Loucy (cell line): ENCODE measurements around the gene SAMD8.

Experiments
- H2AFZ ChIP-seq: fragments of 200-600 bp; sonication (generic); 2 replicates; pipeline ENCODE4 v1.6.0; 2016; ENCODE audit warnings: antibody characterized with exemption, mild to moderate bottlenecking, low read length, moderate library complexity
- H3F3A ChIP-seq: fragments of 200-600 bp; 2 replicates; pipeline ENCODE4 v1.6.0; 2016; ENCODE audit warnings: antibody characterized with exemption, low read depth, mild to moderate bottlenecking
- H3K27me3 ChIP-seq: fragments of 200-600 bp; sonication (generic); 2 replicates; pipeline ENCODE4 v1.6.1; 2014; ENCODE audit warnings: low read length, mild to moderate bottlenecking; ENCODE audit not compliant: insufficient read depth, poor library complexity, severe bottlenecking
- H3K36me3 ChIP-seq: fragments of 200-600 bp; sonication (generic); 2 replicates; pipeline ENCODE4 v1.6.1; 2016; ENCODE audit warnings: low read length; ENCODE audit not compliant: insufficient read depth
- H3K4me1 ChIP-seq: fragments of 200-600 bp; sonication (generic); 2 replicates; pipeline ENCODE4 v1.5.1; 2014; ENCODE audit warnings: low read length, mild to moderate bottlenecking; ENCODE audit not compliant: insufficient read depth, poor library complexity, severe bottlenecking
- H3K4me2 ChIP-seq: fragments of 200-600 bp; sonication (generic); 2 replicates; pipeline ENCODE4 v1.6.0; 2014; ENCODE audit warnings: antibody characterized with exemption, low read length, low read depth, mild to moderate bottlenecking; ENCODE audit not compliant: poor library complexity, severe bottlenecking
- H3K4me3 ChIP-seq: fragments of 200-600 bp; sonication (generic); 2 replicates; pipeline ENCODE4 v1.5.1; 2014; ENCODE audit warnings: low read length, mild to moderate bottlenecking, mixed read lengths; ENCODE audit not compliant: poor library complexity, severe bottlenecking
- H3K79me2 ChIP-seq: fragments of 200-600 bp; sonication (generic); 2 replicates; pipeline ENCODE4 v1.6.1; 2014; ENCODE audit warnings: low read length; ENCODE audit not compliant: insufficient read depth
- H3K9ac ChIP-seq: fragments of 200-600 bp; sonication (generic); 2 replicates; pipeline ENCODE4 v1.6.0; 2014; ENCODE audit warnings: mild to moderate bottlenecking, low read depth, low read length, moderate library complexity; ENCODE audit not compliant: poor library complexity, severe bottlenecking
- H3K9me2 ChIP-seq: fragments of 200-600 bp; sonication (generic); replicated peaks from 2 replicates; pipeline ENCODE4 v1.6.1; 2016; ENCODE audit warnings: low read depth, low read length, mixed read lengths
- H3K9me3 ChIP-seq: fragments of 200-600 bp; sonication (generic); 2 replicates; pipeline ENCODE4 v1.6.1; 2014; ENCODE audit warnings: mild to moderate bottlenecking, antibody characterized with exemption, low read length, low read depth; ENCODE audit not compliant: insufficient read depth
- H4K20me1 ChIP-seq: fragments of 200-600 bp; sonication (generic); 2 replicates; pipeline ENCODE4 v1.6.0; 2014; ENCODE audit warnings: antibody characterized with exemption, low read length, mild to moderate bottlenecking; ENCODE audit not compliant: insufficient read depth, poor library complexity, severe bottlenecking
- CTCF ChIP-seq: fragments of 200-600 bp; sonication (generic); conservative IDR thresholded peaks from 2 replicates; pipeline ENCODE4 v1.5.1; 2014; ENCODE audit warnings: mild to moderate bottlenecking, antibody characterized with exemption, low read length
- EZH2phosphoT487 ChIP-seq: fragments of 200-600 bp; IDR thresholded peaks from 2 replicates; pipeline ENCODE4 v1.6.1; 2018; ENCODE audit warnings: antibody characterized with exemption, mild to moderate bottlenecking, moderate library complexity, borderline replicate concordance

Gene SAMD8

GRCh38 chr10:75180592-75180991 is 69.1 kb downstream of the SAMD8 start:
- H3K4me2 ChIP-seq = no peak overlapping the region
- no peaks in the 10 kb centered on the region for H3K9me3 ChIP-seq
- peaks cover 28% of the 10 kb centered on the region; the same call in 1 of the 2 replicates for H3K36me3 ChIP-seq
- H3K9ac ChIP-seq = no peak overlapping the region
- no peaks in the 10 kb centered on the region for H3K4me1 ChIP-seq
- H3K4me3 ChIP-seq = no peak overlapping the region
- no peaks in the 10 kb centered on the region for H3K27me3 ChIP-seq
- H3K9me2 ChIP-seq = no peaks in the 10 kb centered on the region
- no peaks in the 10 kb centered on the region for H4K20me1 ChIP-seq
- no peaks in the 10 kb centered on the region for H3K79me2 ChIP-seq
- no peaks in the 10 kb centered on the region for H3F3A ChIP-seq
- H2AFZ ChIP-seq = no peak overlapping the region
- TF ChIP-seq CTCF = no peak
- TF ChIP-seq EZH2phosphoT487 = no peak

GRCh38 chr10:75181073-75181472 is 69.6 kb downstream of the SAMD8 start:
- H3K9me3 ChIP-seq = no peaks in the 10 kb centered on the region
- H2AFZ ChIP-seq = no peak overlapping the region
- no peaks in the 10 kb centered on the region for H3K27me3 ChIP-seq
- TF ChIP-seq CTCF (no peak), EZH2phosphoT487 (no peak)
- H3F3A ChIP-seq = no peaks in the 10 kb centered on the region
- no peak overlapping the region for H3K4me2 ChIP-seq
- H3K9ac ChIP-seq = no peak overlapping the region
- H3K4me1 ChIP-seq = no peaks in the 10 kb centered on the region
- peaks cover 23% of the 10 kb centered on the region; the same call in 1 of the 2 replicates for H3K36me3 ChIP-seq
- no peak overlapping the region for H3K4me3 ChIP-seq
- no peaks in the 10 kb centered on the region for H4K20me1 ChIP-seq
- no peaks in the 10 kb centered on the region for H3K9me2 ChIP-seq
- no peaks in the 10 kb centered on the region for H3K79me2 ChIP-seq

- no peak overlapping the region for H2AFZ ChIP-seq
- H3K4me2 ChIP-seq = no peak overlapping the region
- H3K9me2 ChIP-seq = no peaks in the 10 kb centered on the region
- H3K4me1 ChIP-seq = no peaks in the 10 kb centered on the region
- no peaks in the 10 kb centered on the region for H3K79me2 ChIP-seq
- TF ChIP-seq CTCF (no peak), EZH2phosphoT487 (no peak)
- H3K9ac ChIP-seq = no peak overlapping the region
- no peak overlapping the region for H3K4me3 ChIP-seq
- H3K27me3 ChIP-seq = no peaks in the 10 kb centered on the region
- no peaks in the 10 kb centered on the region for H3K9me3 ChIP-seq
- H4K20me1 ChIP-seq = no peaks in the 10 kb centered on the region
- no peaks in the 10 kb centered on the region for H3K36me3 ChIP-seq
- H3F3A ChIP-seq = no peaks in the 10 kb centered on the region
These were observed 74.9 kb downstream of the SAMD8 start for GRCh38 chr10:75186310-75186709.
